HEK293 (cell line): Measurements from ENCODE around the gene CD109.

Experiments used
- CTCF ChIA-PET: fragments of 350-600 bp; formaldehyde crosslinking; extraction: SDS; loops from one replicate; lab custom pipeline; 2021; ENCODE audit warnings: antibody characterized with exemption; lab: Yijun Ruan, JAX
- POLR2A ChIA-PET: fragments of 300-600 bp; formaldehyde crosslinking; extraction: SDS; loops from one replicate; lab custom pipeline; 2020; ENCODE audit warnings: antibody characterized with exemption, inconsistent platforms; lab: Yijun Ruan, JAX
- H3K27ac ChIP-seq: fragments of 200-500 bp; sonication (Bioruptor generic); 2 replicates; pipeline ENCODE4 v1.5.1; 2014; ENCODE audit warnings: low read depth, low read length, control low read depth, inconsistent platforms; ENCODE audit errors: extremely low read depth
- H3K36me3 ChIP-seq, 2 experiments: fragments of 200-500 bp in 1 of 2; sonication (Bioruptor generic) in 1 of 2; 1 replicate in 1 of 2; 2 replicates in 1 of 2; pipeline ENCODE4 v1.5.1; 2014 to 2017; ENCODE audit warnings: inconsistent platforms in 2 of 2, low read length in 2 of 2; ENCODE audit not compliant: control insufficient read depth in 2 of 2, insufficient read depth in 1 of 2
- H3K4me1 ChIP-seq: fragments of 200-500 bp; sonication (Bioruptor generic); 2 replicates; pipeline ENCODE4 v1.5.1; 2014; ENCODE audit warnings: mild to moderate bottlenecking, low read length, inconsistent platforms; ENCODE audit not compliant: control insufficient read depth, insufficient read depth
- H3K4me3 ChIP-seq: 2 replicates; pipeline ENCODE4 v1.5.1; 2011; ENCODE audit warnings: low read depth, mild to moderate bottlenecking, control low read depth, low read length, moderate library complexity
- H3K9me3 ChIP-seq: fragments of 200-500 bp; sonication (Bioruptor generic); 2 replicates; pipeline ENCODE4 v1.5.1; 2014; ENCODE audit warnings: low read depth, low read length, inconsistent platforms; ENCODE audit not compliant: control insufficient read depth, insufficient read depth
- GLI2 ChIP-seq: fragments of 450-650 bp; formaldehyde crosslinking; IDR thresholded peaks from 2 replicates; pipeline ENCODE4; 2017; ENCODE audit warnings: missing biosample characterization, missing genetic modification characterization, low read depth, borderline replicate concordance
- HOXC10 ChIP-seq: sonication (generic); formaldehyde crosslinking; IDR thresholded peaks from 2 replicates; pipeline ENCODE4 v1.8.1; 2023; ENCODE audit warnings: mild to moderate bottlenecking, missing genetic modification reagents
- HOXD13 ChIP-seq: sonication (generic); formaldehyde crosslinking; IDR thresholded peaks from 2 replicates; pipeline ENCODE4 v1.8.0; 2022; ENCODE audit warnings: missing genetic modification reagents, borderline replicate concordance
- KLF7 ChIP-seq: fragments of 450-650 bp; formaldehyde crosslinking; IDR thresholded peaks from 2 replicates; pipeline ENCODE4 v1.5.1; 2016; ENCODE audit warnings: missing biosample characterization, missing genetic modification characterization, borderline replicate concordance
- REPIN1 ChIP-seq: fragments of 450-650 bp; formaldehyde crosslinking; IDR thresholded peaks from 2 replicates; pipeline ENCODE4 v1.5.1; 2017; ENCODE audit warnings: missing biosample characterization, missing genetic modification characterization, low read depth
- SP3 ChIP-seq: fragments of 450-650 bp; formaldehyde crosslinking; IDR thresholded peaks from 2 replicates; pipeline ENCODE4 v1.5.1; 2016; ENCODE audit warnings: missing biosample characterization, missing genetic modification characterization
- TSHZ1 ChIP-seq: fragments of 450-650 bp; formaldehyde crosslinking; IDR thresholded peaks from 2 replicates; pipeline ENCODE4 v1.5.1; 2016; ENCODE audit warnings: missing biosample characterization, missing genetic modification characterization, borderline replicate concordance
- ZFP37 ChIP-seq: fragments of 450-650 bp; formaldehyde crosslinking; IDR thresholded peaks from 2 replicates; pipeline ENCODE4 v1.5.1; 2016; ENCODE audit warnings: missing biosample characterization, missing genetic modification characterization
- ZNF121 ChIP-seq: fragments of 450-650 bp; formaldehyde crosslinking; IDR thresholded peaks from 2 replicates; pipeline ENCODE4 v1.5.1; 2016; ENCODE audit warnings: missing biosample characterization, missing genetic modification characterization
- ZNF146 ChIP-seq: fragments of 450-650 bp; formaldehyde crosslinking; IDR thresholded peaks from 2 replicates; pipeline ENCODE4 v1.5.1; 2016; ENCODE audit warnings: missing biosample characterization, missing genetic modification characterization
- ZNF169 ChIP-seq: fragments of 450-650 bp; formaldehyde crosslinking; IDR thresholded peaks from 2 replicates; pipeline ENCODE4 v1.5.1; 2016; ENCODE audit warnings: missing biosample characterization, missing genetic modification characterization
- ZNF473 ChIP-seq: fragments of 450-650 bp; formaldehyde crosslinking; IDR thresholded peaks from 2 replicates; pipeline ENCODE4 v1.5.1; 2017; ENCODE audit warnings: missing biosample characterization, missing genetic modification characterization
- ZNF501 ChIP-seq: fragments of 450-650 bp; formaldehyde crosslinking; IDR thresholded peaks from 2 replicates; pipeline ENCODE4 v1.5.1; 2016; ENCODE audit warnings: missing biosample characterization, missing genetic modification characterization
- ZNF544 ChIP-seq: fragments of 450-650 bp; formaldehyde crosslinking; IDR thresholded peaks from 2 replicates; pipeline ENCODE4 v1.5.0; 2017; ENCODE audit warnings: missing biosample characterization, missing genetic modification characterization
- ZNF580 ChIP-seq: fragments of 450-650 bp; formaldehyde crosslinking; IDR thresholded peaks from 2 replicates; pipeline ENCODE4 v1.5.1; 2016; ENCODE audit warnings: missing biosample characterization, missing genetic modification characterization
- ZNF596 ChIP-seq: fragments of 450-650 bp; IDR thresholded peaks from 2 replicates; pipeline ENCODE4 v1.5.0; 2018; ENCODE audit warnings: missing biosample characterization, mild to moderate bottlenecking, missing genetic modification characterization, moderate library complexity
- ZNF600 ChIP-seq: fragments of 450-650 bp; formaldehyde crosslinking; IDR thresholded peaks from 2 replicates; pipeline ENCODE4 v1.5.1; 2016; ENCODE audit warnings: missing biosample characterization, missing genetic modification characterization
- ZSCAN18 ChIP-seq: fragments of 450-650 bp; formaldehyde crosslinking; IDR thresholded peaks from 2 replicates; pipeline ENCODE4 v1.5.1; 2016; ENCODE audit warnings: missing biosample characterization, missing genetic modification characterization
- TF ChIP-seq, protein P1 (sequence below): fragments of 450-650 bp; formaldehyde crosslinking; IDR thresholded peaks from 2 replicates; pipeline ENCODE4 v1.5.1; 2016; ENCODE audit warnings: missing biosample characterization, missing genetic modification characterization
- TF ChIP-seq, protein P2 (sequence below): IDR thresholded peaks from 2 replicates; pipeline ENCODE4 v1.6.1; 2011; ENCODE audit warnings: mild to moderate bottlenecking, low read depth, low read length, borderline replicate concordance

Gene CD109

DNA sequence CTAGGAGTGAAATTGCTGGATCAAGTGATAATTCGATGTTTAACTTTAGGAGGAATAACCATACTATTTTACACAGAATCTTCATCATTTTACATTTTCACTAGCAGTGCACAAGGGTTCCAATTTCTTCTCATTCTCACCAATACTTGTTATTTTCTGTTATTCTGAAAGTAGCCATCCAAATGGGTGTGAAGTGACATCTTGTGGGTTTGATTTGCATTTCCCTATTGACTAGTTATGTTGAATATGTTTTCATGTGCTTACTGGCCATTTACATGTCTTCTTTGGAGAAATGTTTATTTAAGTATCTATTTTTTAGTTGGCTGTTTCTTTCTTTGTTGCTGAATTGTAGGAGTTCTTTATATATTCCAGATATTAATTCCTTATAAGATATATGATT lies 164.3 kb downstream of the CD109 start:
- CTCF ChIA-PET = interaction anchor here (0.9 to 1.3 kb wide), 3 partner anchors 122 to 1351 kb away, joined by 3 to 4 read pairs (median 3); no protein-coding TSS in a partner anchor

More for the DNA sequence above, 164.3 kb downstream of the CD109 start:
- TF ChIP-seq ZFP37 (tag by site-specific recombination) (no peak), SP3 (tag by site-specific recombination) (no peak), ZNF121 (tag by site-specific recombination) (no peak), ZSCAN18 (tag by site-specific recombination) (no peak), KLF7 (tag by site-specific recombination) (no peak), GLI2 (tag by site-specific recombination) (no peak), ZNF596 (tag by site-specific recombination) (no peak), HOXD13 (CRISPR knock-in tag) (no peak), ZNF580 (tag by site-specific recombination) (no peak), TSHZ1 (tag by site-specific recombination) (no peak), REPIN1 (tag by site-specific recombination) (no peak), ZNF544 (tag by site-specific recombination) (no peak), HOXC10 (CRISPR knock-in tag) (no peak), ZNF600 (tag by site-specific recombination) (no peak), ZNF501 (tag by site-specific recombination) (no peak), ZNF473 (tag by site-specific recombination) (no peak), ZNF169 (tag by site-specific recombination) (no peak), ZNF146 (tag by site-specific recombination) (no peak)
- TF ChIP-seq, protein P1, sequence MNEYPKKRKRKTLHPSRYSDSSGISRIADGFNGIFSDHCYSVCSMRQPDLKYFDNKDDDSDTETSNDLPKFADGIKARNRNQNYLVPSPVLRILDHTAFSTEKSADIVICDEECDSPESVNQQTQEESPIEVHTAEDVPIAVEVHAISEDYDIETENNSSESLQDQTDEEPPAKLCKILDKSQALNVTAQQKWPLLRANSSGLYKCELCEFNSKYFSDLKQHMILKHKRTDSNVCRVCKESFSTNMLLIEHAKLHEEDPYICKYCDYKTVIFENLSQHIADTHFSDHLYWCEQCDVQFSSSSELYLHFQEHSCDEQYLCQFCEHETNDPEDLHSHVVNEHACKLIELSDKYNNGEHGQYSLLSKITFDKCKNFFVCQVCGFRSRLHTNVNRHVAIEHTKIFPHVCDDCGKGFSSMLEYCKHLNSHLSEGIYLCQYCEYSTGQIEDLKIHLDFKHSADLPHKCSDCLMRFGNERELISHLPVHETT = no peak
- TF ChIP-seq, protein P2, sequence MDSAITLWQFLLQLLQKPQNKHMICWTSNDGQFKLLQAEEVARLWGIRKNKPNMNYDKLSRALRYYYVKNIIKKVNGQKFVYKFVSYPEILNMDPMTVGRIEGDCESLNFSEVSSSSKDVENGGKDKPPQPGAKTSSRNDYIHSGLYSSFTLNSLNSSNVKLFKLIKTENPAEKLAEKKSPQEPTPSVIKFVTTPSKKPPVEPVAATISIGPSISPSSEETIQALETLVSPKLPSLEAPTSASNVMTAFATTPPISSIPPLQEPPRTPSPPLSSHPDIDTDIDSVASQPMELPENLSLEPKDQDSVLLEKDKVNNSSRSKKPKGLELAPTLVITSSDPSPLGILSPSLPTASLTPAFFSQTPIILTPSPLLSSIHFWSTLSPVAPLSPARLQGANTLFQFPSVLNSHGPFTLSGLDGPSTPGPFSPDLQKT = no peak
- Histone ChIP-seq H3K4me1 (no peaks in the 10 kb centered on the region), H3K27ac (no peak overlapping the region), H3K9me3 (no peaks in the 10 kb centered on the region), H3K36me3 (no peaks in the 10 kb centered on the region), H3K4me3 (no peak overlapping the region)
- POLR2A ChIA-PET = no interaction called here
